ENCODE measurements around the gene WSCD2. TPM values are rescaled to one million over a fixed set of nuclear protein-coding genes. Genes with fewer than 3 reads are reported as not detected.

WSCD2 gene
- total and polyA plus RNA-seq, 2 donors (not counting 1 experiment from before 2014, with no cell fraction given) = 1.1 to 5.9 TPM

- Histone ChIP-seq H3K4me2 (replicated peaks; ENCODE audit: low read depth, low read length, poor library complexity, severe bottlenecking) (no peak overlapping the region), H3K79me2 (ENCODE audit: control insufficient read depth, insufficient read depth, low read length) (no peaks in the 10 kb centered on the region), H4K20me1 (ENCODE audit: control insufficient read depth, insufficient read depth, low read length, poor library complexity, severe bottlenecking) (no peaks in the 10 kb centered on the region), H2AFZ (ENCODE audit: insufficient read depth, low read depth, low read length, poor library complexity, severe bottlenecking) (no peak overlapping the region), H3K27me3 (replicated peaks in 1 of 4; ENCODE audit: control extremely low read depth in 1 of 4, control insufficient read depth in 3 of 4, insufficient read depth in 4 of 4, low read length in 3 of 4) (no peaks in the 10 kb centered on the region), H3K4me1 (ENCODE audit: control insufficient read depth in 2 of 2, insufficient read depth in 2 of 2, low read length in 2 of 2) (peaks cover 0 to 3% of the 10 kb centered on the region in 2 donors), H3K9ac (ENCODE audit: low read length) (no peak overlapping the region), H3K27ac (ENCODE audit: low read length in 2 of 2) (no peak overlapping the region), H3K36me3 (replicated peaks in 1 of 2; ENCODE audit: control extremely low read depth in 1 of 2, control insufficient read depth in 1 of 2, extremely low read depth in 1 of 2, insufficient read depth in 2 of 2, low read length in 1 of 2) (no peaks in the 10 kb centered on the region), H3K9me3 (ENCODE audit: control extremely low read depth in 1 of 3, control insufficient read depth in 2 of 3, insufficient read depth in 1 of 3, low read length in 2 of 3) (no peaks in the 10 kb centered on the region), H3K4me3 (ENCODE audit: control extremely low read depth in 1 of 5, extremely low read depth in 1 of 5, insufficient read depth in 1 of 5, low read depth in 2 of 5, low read length in 4 of 5) (no peak overlapping the region)
- H3K4me3 Mint-ChIP-seq = no peak overlapping the region
- WGBS (ENCODE audit: insufficient coverage) = no CpG with 5 or more reads among the region's 1 CpG
- ChIA-PET CTCF (interaction anchor here (1.0 to 2.5 kb wide), 8 partner anchors 10 to 130 kb away, joined by 3 to 14 read pairs (median 5); no protein-coding TSS in a partner anchor), POLR2A (no interaction called here)
- ATAC-seq (ENCODE audit: low read depth) (no peak), DNase-seq (no peak)
- no peak overlapping the region for H3K27ac Mint-ChIP-seq
- peaks cover 11% of the 10 kb centered on the region for H3K4me1 Mint-ChIP-seq
- H3K27me3 Mint-ChIP-seq = peaks cover 3% of the 10 kb centered on the region
- intact Hi-C loops (cut with micrococcal nuclease) = loop anchor here (1.0 to 5.0 kb wide), 2 partner anchors 95 to 202 kb away; no protein-coding TSS in a partner anchor
- TF ChIP-seq CTCF (IDR thresholded peaks at IDR 0.05) (no peak), EZH2 (IDR thresholded peaks at IDR 0.05; ENCODE audit: borderline replicate concordance, insufficient read depth, low read depth, low read length, poor library complexity, severe bottlenecking) (no peak)
- H3K9me3 Mint-ChIP-seq (ENCODE audit: insufficient read depth) = no peaks in the 10 kb centered on the region
Measured at GRCh38 chr12:108194585-108194984, 65.5 kb downstream of the WSCD2 start.

GRCh38 chr12:108196319-108196718 lies 67.2 kb downstream of the WSCD2 start:
- no peak overlapping the region for H3K9ac ChIP-seq (ENCODE audit: low read length)
- intact Hi-C loops (cut with micrococcal nuclease) = no loop called here
- 83% methylated on average over 1 of the region's 1 CpG for WGBS (ENCODE audit: insufficient coverage)

More at GRCh38 chr12:108196319-108196718, 67.2 kb downstream of the WSCD2 start:
- no peak for TF ChIP-seq CTCF (IDR thresholded peaks at IDR 0.05)
- Mint-ChIP-seq H3K27ac (no peak overlapping the region), H3K4me1 (peaks cover 4% of the 10 kb centered on the region), H3K4me3 (no peak overlapping the region), H3K27me3 (peaks cover 7% of the 10 kb centered on the region), H3K9me3 (ENCODE audit: insufficient read depth) (no peaks in the 10 kb centered on the region)
- ChIA-PET POLR2A (no interaction called here), CTCF (interaction anchor here (0.6 to 2.5 kb wide), 5 partner anchors 11 to 529 kb away, joined by 3 to 14 read pairs (median 4); no protein-coding TSS in a partner anchor)
- no peak overlapping the region for H3K4me3 ChIP-seq (ENCODE audit: control extremely low read depth in 1 of 5, extremely low read depth in 1 of 5, insufficient read depth in 1 of 5, low read depth in 2 of 5, low read length in 4 of 5)
- H4K20me1 ChIP-seq (ENCODE audit: control insufficient read depth, insufficient read depth, low read length, poor library complexity, severe bottlenecking) = no peaks in the 10 kb centered on the region
- no peak for DNase-seq
- no peak overlapping the region for H2AFZ ChIP-seq (ENCODE audit: insufficient read depth, low read depth, low read length, poor library complexity, severe bottlenecking)
- no peak overlapping the region for H3K27ac ChIP-seq (ENCODE audit: low read length in 2 of 2)
- no peaks in the 10 kb centered on the region for H3K9me3 ChIP-seq (ENCODE audit: control extremely low read depth in 1 of 3, control insufficient read depth in 2 of 3, insufficient read depth in 1 of 3, low read length in 2 of 3)
- no peak overlapping the region for H3K4me2 ChIP-seq (replicated peaks; ENCODE audit: low read depth, low read length, poor library complexity, severe bottlenecking)
- H3K36me3 ChIP-seq (replicated peaks in 1 of 2; ENCODE audit: control extremely low read depth in 1 of 2, control insufficient read depth in 1 of 2, extremely low read depth in 1 of 2, insufficient read depth in 2 of 2, low read length in 1 of 2) = no peaks in the 10 kb centered on the region
- H3K4me1 ChIP-seq (ENCODE audit: control insufficient read depth in 2 of 2, insufficient read depth in 2 of 2, low read length in 2 of 2) = peaks cover 0 to 3% of the 10 kb centered on the region in 2 donors
- no peaks in the 10 kb centered on the region for H3K79me2 ChIP-seq (ENCODE audit: control insufficient read depth, insufficient read depth, low read length)
- H3K27me3 ChIP-seq (replicated peaks in 1 of 4; ENCODE audit: control extremely low read depth in 1 of 4, control insufficient read depth in 3 of 4, insufficient read depth in 4 of 4, low read length in 3 of 4) = no peaks in the 10 kb centered on the region
- ATAC-seq (ENCODE audit: low read depth) = no peak
